CD4-positive, alpha-beta T cell treated with Interleukin-6 at 100 ng/mL for 8 hours (primary cell): Measurements from ENCODE around the gene TTC36.
"Not testable (repeated sequence)": the region's sequence is repeated elsewhere in the genome, so short reads cannot be mapped to it uniquely, and the experiment has no call there.

Experiments used
- DNase-seq: peaks from one replicate; pipeline ENCODE4 v3.0.0-alpha.2; 2020; ENCODE audit warnings: mixed read lengths, low spot score

Gene TTC36

DNA sequence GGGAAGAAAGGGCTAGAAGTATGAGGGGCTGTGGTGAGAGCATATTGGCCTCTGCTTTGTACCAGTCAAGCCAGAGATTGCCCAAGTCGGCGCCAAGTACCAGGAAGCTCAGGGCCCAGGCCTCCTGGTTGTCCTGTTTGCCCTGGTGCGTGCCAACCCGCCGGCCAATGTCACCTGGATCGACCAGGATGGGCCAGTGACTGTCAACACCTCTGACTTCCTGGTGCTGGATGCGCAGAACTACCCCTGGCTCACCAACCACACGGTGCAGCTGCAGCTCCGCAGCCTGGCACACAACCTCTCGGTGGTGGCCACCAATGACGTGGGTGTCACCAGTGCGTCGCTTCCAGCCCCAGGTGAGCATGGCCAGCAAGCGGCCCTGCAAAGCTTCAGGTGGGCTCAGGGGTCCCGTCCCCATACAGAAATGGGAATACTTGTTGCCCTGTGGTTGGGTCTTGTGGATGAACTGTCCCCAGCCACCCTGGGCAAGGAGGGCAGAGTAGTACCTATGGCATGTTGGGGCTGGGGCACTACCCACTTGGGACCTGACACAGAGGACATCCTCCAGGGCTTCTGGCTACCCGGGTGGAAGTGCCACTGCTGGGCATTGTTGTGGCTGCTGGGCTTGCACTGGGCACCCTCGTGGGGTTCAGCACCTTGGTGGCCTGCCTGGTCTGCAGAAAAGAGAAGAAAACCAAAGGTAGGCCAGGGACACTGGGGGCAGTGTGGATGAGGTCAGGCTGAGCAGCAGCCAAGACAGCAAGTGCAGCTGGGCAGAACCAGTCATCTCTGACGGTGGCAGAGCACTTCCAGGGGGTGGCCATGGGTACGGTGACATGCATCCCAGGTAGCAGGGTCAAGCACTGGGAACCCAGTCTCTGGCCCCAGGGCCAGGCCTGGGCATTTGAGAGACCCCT is 5.8 kb downstream of the TTC36 start:
- DNase-seq: no peak

DNA sequence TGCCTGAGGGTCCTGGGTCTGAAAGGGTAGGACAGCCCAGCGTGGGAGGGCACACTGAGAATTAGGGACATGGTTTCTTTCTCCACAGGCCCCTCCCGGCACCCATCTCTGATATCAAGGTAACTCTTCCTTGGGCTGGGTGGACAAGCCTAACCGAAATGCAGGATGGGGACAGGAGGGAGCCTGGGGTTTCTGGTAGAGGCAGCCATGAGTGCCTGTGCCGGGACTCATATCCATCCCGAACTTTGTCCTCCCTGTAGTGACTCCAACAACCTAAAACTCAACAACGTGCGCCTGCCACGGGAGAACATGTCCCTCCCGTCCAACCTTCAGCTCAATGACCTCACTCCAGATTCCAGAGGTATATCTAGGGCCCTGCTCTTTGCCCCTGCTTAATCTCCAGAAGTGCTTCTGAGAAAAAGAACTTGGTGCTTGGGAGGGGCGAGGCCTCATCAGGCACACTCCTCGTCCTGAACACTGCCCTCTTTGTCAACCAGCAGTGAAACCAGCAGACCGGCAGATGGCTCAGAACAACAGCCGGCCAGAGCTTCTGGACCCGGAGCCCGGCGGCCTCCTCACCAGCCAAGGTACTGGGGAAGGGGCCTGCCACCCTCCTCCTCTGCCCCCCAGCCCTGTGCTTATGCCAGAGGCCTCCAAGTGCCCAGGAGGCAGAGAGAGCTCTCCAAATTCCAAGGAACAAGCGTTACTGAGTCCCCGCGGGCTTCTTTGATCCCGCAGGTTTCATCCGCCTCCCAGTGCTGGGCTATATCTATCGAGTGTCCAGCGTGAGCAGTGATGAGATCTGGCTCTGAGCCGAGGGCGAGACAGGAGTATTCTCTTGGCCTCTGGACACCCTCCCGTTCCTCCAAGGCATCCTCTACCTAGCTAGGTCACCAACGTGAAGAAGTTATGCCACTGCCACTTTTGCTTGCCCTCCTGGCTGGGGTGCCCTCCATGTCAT is 6.8 kb downstream of the TTC36 start:
- DNase-seq: no peak

DNA sequence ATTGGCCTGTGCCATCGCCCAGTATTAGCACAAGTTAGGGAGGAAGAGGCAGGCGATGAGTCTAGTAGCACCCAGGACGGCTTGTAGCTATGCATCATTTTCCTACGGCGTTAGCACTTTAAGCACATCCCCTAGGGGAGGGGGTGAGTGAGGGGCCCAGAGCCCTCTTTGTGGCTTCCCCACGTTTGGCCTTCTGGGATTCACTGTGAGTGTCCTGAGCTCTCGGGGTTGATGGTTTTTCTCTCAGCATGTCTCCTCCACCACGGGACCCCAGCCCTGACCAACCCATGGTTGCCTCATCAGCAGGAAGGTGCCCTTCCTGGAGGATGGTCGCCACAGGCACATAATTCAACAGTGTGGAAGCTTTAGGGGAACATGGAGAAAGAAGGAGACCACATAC is 8.0 kb downstream of the TTC36 start:
- no peak for DNase-seq

DNA sequence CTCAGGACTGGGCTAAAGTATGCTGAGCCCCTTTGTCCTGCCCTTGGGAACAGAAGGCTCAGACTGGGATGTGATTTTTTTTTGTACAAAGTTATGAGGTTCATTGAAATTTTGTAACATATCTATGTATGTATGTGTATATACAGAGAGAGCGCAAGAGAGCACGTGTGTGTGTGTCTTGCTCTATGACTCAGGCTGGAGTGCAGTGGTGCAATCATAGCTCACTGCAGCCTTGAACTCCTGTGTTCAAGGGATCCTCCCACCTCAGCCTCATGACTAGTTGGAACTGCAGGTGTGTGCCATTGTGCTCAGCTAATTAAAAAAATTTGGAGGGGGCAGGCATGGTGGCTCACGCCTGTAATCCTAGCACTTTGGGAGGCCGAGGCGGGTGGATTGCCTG is 9.5 kb downstream of the TTC36 start:
- no peak for DNase-seq

DNA sequence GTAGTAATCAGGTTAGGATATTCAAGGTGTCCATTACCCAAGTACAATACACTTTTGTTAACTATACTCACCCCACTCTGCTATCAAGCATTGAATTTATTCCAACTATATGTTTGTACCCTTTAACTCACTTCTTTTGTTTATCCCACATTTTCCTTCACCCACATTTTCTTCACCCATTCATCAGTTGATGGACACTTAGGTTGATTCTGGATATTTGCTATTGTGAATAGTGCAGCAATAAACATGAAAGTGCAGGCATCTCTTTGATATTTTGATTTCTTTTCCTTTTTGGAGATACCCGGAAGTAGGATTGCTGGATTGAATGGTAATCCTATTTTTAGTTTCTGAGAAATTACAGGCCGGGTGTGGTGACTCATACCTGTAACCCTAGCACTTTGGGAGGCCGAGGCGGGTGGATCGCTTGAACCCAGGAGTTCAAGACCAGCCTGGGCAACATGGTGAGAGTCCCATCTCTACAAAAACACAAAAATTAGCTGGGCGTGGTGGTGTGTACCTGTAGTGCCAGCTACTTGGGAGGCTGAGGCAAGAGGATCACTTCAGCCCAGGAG is 10.2 kb downstream of the TTC36 start:
- no peak for DNase-seq

DNA sequence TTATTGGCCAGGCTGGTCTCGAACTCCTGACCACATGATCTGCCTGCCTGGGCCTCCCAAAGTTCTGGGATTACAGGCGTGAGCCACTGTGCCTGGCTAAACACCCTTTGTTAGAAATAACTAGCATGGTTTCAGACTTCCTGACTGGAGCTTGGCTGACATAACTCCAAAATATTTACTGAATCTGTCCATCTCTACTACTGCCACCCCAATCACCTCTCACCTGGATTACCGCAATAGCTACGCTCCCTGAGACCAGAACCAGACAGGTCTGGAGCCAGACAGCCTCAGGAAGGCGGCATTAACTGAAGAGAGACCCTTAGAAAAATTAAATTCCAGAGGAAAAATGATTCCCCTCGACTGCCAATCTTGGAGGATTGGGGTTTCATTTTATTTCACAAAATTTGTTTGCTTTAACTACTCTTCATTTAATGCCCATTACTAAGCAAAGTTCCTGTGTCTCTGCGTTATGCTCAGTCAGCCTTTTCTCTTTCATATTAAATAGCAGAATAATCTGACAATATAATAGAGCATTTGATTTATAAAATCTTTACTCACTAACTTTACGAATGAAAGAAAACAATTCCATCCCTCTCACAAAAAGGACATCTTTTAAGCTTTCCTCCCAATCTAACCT is 16.9 kb downstream of the TTC36 start:
- no peak for DNase-seq

DNA sequence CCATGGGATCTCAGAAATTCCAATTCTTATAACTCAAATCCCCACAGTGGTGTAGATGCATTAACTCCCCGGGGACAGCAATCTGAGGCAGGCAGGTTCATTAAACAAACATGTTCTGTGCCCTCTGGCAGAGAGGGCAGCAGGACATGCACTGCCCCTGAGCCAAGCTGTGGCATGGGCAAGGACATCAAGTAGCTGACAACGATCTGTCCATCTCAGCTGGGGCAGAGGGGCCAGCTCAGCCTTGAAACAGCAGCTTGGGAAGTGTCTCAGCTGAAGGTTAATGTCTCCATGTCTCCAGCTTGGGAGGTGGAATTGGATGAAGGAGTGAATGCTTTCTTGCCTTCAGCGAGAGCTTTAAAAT is 17.4 kb downstream of the TTC36 start:
- no peak for DNase-seq

DNA sequence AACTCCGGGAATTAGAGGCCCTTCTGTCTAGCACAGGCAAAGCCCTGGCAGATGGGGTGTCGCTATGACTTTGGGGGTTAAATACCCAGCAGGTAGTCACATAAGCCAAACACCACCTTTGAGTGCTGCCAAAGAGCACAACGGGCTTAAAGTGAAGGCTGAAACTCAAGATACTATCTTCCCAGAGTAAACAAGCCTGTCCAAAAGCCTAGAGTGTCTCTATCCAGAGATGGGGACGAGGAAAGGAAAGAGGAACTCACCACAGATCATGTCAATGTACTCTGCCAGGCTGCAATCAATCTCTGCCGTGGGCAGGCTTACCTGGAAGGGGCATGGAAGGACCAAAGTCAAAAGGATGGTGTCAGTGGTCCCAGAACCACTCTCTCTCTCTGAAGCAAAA is 18.3 kb downstream of the TTC36 start:
- DNase-seq: no peak

DNA sequence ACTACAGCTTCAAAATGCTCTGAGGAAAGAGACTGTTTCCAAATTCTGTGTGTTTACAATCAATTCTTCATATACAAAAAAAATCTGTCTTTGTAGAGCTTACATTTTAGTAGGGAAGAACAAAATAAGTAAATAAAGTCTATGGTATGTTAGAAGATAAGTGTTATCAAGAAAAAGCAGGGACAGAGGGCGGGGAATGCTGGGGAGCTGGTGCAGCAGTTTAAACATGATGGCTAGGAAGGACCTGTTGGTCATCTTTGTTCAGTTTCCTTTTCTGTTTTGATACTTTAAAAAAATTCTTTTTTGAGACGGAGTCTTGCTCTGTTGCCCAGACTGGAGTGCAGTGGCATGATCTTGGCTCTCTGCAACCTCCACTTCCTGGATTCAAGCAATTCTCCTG is 19.9 kb downstream of the TTC36 start:
- DNase-seq: no peak

DNA sequence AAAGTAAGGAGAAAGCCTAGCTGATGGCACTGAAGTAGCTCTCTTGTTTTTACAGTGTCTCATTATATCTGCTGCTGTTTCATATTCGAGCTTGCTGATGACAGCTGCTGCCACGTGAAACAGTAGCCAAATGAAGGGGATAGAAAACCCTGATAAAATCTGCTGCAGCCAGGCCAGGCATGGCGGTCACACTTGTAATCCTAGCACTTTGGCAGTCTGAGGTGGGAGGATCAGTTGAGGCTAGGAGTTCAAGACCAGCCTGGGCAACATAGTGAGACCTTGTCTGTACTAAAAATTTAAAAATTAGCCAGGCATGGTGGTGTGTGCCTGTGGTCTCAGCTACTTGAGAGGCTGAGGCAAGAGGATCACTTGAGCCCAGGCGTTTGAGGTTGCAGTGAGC is 25.1 kb downstream of the TTC36 start:
- DNase-seq: no peak

DNA sequence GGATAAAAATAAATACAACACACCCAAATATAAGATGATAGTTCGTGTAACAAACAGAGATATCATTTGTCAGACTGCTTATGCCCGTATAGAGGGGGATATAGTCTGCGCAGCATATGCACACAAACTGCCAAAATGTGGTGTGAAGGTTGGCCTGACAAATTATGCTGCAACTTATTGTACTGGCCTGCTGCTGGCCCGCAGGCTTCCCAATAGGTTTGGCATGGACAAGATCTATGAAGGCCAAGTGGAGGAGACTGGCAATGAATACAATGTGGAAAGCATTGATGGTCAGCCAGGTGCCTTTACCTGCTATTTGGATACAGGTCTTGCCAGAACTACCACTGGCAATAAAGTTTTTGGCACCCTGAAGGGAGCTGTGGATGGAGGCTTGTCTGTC is 33.5 kb downstream of the TTC36 start:
- DNase-seq: no peak

DNA sequence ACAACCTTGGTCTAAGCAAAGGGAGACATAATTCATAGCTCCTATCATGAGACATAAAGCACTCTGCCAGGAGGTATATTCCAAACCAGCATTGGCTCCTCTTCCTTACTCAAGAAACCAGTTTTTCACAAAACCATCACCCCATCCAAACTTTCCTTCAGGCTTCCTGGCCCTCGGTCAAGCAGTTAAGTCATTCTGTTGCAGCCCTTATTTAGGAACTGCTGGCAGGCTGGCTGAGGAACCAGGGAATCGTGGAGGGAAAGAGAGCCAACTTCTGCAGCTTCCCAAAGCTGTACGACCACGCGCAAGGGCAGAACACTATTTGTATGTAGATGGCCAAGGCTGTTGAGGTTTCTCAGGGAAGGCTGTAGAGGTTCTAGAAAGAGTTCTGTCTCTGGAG is 37.8 kb downstream of the TTC36 start:
- no peak for DNase-seq

DNA sequence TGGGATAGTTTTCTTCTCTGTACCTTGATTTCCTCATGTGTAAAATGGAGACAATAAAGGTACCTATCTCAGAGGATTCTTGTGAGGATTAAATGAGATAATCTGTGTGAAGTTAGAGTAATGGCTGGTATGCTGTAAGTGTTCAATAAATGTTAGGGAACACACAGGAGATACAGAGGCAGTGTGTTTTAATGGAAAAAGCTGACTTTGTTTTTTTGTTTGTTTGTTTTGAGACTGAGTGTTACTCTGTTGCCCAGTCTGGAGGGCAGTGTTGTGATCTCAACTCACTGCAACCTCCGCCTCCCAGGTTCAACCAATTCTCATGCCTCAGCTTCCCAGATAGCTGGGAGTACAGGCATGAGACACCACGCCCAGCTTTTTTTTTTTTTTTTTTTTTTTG is 42.4 kb downstream of the TTC36 start:
- no peak for DNase-seq

DNA sequence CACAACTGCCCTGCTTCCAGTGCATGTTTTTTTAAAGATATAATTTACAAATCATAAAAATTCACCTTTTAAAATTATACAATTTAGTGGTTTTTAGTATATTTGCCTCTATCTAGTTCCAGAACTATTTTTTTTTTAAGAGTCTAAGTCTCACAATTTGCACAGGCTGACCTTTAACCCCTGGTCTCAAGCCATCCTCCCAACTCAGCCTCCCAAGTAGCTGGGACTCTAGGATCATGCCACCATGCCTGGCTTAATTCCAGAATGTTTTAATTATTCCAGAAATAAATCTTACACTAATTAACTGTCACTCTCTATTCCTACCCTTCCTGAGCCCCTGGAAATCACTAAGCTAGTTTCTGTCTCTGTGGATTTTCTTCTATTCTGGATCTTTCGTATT is 43.5 kb downstream of the TTC36 start:
- DNase-seq: no peak

DNA sequence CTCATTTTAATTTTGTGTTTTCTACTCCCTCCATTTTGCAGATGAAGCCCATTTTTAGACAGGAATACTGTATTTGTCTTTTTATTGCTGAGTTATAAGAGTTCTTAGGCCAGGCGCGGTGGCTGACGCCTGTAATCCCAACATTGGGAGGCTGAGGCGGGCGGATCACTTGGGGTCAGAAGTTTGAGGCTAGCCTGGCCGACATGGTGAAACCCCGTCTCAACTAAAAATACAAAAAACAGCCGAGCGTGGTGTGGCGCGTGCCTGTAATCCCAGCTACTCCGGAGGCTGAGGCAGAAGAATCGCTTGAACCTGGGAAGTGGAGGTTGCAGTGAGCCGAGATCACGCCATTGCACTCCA is 44.4 kb downstream of the TTC36 start:
- not testable (repeated sequence) for DNase-seq

DNA sequence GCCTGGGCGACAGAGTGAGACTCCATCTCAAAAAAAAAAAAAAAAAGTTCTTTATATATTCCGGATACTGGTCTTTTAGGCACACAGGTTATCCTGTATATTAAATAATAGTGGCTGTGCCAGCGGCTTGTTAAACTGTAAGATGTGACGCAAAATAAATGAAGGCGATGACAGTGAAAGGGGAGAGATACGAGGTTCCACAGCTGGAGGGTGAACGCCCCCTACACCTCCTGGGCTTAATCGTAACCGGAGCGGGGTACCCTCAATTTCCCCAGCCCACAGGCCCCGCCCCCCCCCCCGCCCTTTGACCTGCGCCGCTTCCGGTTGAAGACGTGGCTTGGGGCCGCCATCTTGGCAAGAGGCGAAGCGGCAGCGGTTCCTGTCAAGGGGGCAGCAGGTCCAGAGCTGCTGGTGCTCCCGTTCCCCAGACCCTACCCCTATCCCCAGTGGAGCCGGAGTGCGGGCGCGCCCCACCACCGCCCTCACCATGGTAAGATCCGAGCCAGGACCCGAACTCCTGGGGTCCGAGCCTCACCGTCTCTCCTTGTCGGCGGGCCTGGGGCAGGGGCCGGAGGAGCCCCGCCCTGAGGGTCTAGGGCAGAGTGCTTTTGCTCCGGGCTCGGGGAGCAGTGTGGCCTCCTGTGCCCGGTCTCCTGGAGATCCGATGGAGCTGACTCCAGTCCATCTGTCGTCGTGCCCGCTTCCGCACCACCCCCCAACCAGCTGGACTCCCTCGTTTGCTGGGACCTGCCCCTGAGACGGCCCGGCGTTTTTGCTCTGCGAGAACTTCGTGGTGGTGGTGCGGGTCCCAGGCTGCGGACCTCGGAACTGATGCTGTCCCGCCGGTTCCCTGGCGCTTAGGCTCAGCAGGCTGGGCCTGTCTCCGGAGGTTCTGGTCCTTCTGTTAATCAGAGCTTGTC is 45.0 kb downstream of the TTC36 start, which contains the start of gene ARCN1:
TSS of gene ARCN1 (plus strand) at position 349 of the 920 bp plus-strand sequence. CDS start at position 488, 139 bp downstream.
- peak; percentile 82 for DNase-seq

DNA sequence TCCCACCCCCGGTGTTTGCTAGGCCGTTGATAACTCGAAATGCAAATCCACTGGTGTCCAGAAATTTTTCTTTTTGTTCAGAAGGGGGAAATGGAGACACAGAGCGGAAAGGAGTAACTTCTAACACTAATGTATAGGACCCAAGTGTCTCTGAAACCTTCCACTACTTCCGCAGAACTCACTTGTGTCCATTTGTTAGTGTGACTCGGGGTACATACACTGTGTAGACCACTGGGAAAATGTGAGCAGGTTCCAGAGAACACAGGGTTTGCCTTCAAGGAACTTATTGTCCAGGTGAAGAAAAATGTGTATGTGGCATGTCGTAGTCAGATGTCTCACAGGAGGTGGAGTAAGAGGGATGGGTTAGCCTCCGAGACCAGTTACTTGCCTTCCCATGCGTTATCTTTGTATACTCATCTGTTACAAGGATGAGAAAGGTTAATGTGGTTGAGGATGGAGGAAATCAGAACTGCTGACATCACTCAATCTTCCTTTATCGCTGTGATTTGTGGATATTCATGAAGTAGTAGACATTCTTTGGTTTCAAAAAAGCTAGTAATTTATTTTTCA is 45.8 kb downstream of the TTC36 start:
- DNase-seq: peak; percentile 28

DNA sequence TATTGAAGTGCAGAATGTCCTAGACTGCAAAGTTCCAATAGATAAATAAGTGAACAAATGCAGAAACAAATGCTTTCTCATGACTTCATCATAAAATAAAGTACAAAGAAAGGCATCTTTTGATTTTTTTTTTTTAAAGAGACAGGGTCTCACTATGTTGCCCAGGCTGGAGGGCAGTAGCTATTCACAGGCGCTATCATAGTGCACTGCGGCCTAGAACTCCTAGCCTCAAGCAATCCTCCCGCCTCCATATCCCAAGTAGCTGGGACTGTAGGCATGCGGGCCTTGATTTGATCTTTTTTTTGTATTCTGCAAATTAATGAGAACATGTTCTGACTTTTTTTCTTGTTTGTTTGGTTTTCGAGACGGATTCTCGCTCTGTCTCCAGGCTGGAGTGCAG is 47.4 kb downstream of the TTC36 start:
- DNase-seq: no peak

DNA sequence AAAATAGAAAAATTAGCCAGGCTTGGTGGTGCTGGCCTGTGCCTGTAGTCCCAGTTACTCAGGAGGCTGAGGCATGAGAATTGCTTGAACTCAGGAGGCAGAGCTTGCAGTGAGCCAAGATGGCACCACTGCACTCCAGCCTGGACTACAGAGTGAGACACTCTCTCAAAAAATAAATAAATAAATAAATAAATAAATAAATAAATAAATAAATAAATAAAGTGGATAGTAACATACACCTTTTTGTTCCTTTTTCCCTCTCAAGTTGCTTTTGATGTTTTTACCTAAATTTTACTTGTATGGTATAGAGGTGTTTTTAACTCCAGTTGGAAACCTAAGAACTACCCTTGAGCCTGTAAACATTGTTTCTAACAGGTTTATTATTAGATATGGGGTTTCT is 50.7 kb downstream of the TTC36 start:
- DNase-seq: not testable (repeated sequence)
